ENCODE data around the gene PNPLA6.
"Not testable (repeated sequence)": the region's sequence is repeated elsewhere in the genome, so short reads cannot be mapped to it uniquely, and the experiment has no call there.

PNPLA6 gene

GRCh38 chr19:7533925-7534480 is 1.5 kb upstream of the PNPLA6 start:
- peak; percentile 86 for DNase-seq (ENCODE audit: low read depth)

GRCh38 chr19:7534531-7535046 is 928 bp upstream of the PNPLA6 start:
- DNase-seq (ENCODE audit: low read depth), result peak; percentile 80

- no peak for DNase-seq (ENCODE audit: low read depth)
Measured at GRCh38 chr19:7535998-7536695, 630 bp downstream of the PNPLA6 start.

GRCh38 chr19:7538990-7539389 is 3.5 kb downstream of the PNPLA6 start:
- not testable (repeated sequence) for DNase-seq (ENCODE audit: low read depth)

- no peak for DNase-seq (ENCODE audit: low read depth)
Measured at GRCh38 chr19:7539827-7540425, 4.4 kb downstream of the PNPLA6 start.

- no peak for DNase-seq (ENCODE audit: low read depth)
Measured at GRCh38 chr19:7540761-7541474, 5.4 kb downstream of the PNPLA6 start.

- no peak for DNase-seq (ENCODE audit: low read depth)
Measured at GRCh38 chr19:7541475-7541824, 5.9 kb downstream of the PNPLA6 start.

GRCh38 chr19:7541828-7542443 is 6.4 kb downstream of the PNPLA6 start:
- DNase-seq (ENCODE audit: low read depth), result no peak

- DNase-seq (ENCODE audit: low read depth), result no peak
Measured at GRCh38 chr19:7542556-7543348, 7.2 kb downstream of the PNPLA6 start.

- DNase-seq (ENCODE audit: low read depth), result no peak
Measured at GRCh38 chr19:7544626-7545025, 9.1 kb downstream of the PNPLA6 start.

GRCh38 chr19:7545300-7545699 is 9.8 kb downstream of the PNPLA6 start:
- DNase-seq (ENCODE audit: low read depth), result no peak

GRCh38 chr19:7545904-7546303 is 10.4 kb downstream of the PNPLA6 start:
- DNase-seq (ENCODE audit: low read depth), result no peak

GRCh38 chr19:7547159-7547558 is 11.6 kb downstream of the PNPLA6 start:
- DNase-seq (ENCODE audit: low read depth), result no peak

GRCh38 chr19:7549429-7550148 is 14.1 kb downstream of the PNPLA6 start:
- no peak for DNase-seq (ENCODE audit: low read depth)

- DNase-seq (ENCODE audit: low read depth), result no peak
Measured at GRCh38 chr19:7550169-7550770, 14.8 kb downstream of the PNPLA6 start.

- DNase-seq (ENCODE audit: low read depth), result peak; percentile 19
Measured at GRCh38 chr19:7550987-7551761, 15.7 kb downstream of the PNPLA6 start.

GRCh38 chr19:7552781-7553180 is 17.3 kb downstream of the PNPLA6 start:
- no peak for DNase-seq (ENCODE audit: low read depth)

- no peak for DNase-seq (ENCODE audit: low read depth)
Measured at GRCh38 chr19:7554565-7554964, 19.0 kb downstream of the PNPLA6 start.

- DNase-seq (ENCODE audit: low read depth), result no peak
Measured at GRCh38 chr19:7554990-7555864, 19.7 kb downstream of the PNPLA6 start.

Measured in fibroblast of gingiva (primary cell).